ENCODE data around the gene TANC1.

TANC1 gene

GRCh38 chr2:158928515-158928914, 39.9 kb upstream of the TANC1 start:
- no peak for TF ChIP-seq CTCF (IDR thresholded peaks at IDR 0.05; ENCODE audit: insufficient read depth, missing control alignments)
- FAIRE-seq (no peak), DNase-seq (ENCODE audit: insufficient read length, low spot score) (no peak)

GRCh38 chr2:158928965-158929364, 39.5 kb upstream of the TANC1 start:
- FAIRE-seq = no peak
- no peak for TF ChIP-seq CTCF (IDR thresholded peaks at IDR 0.05; ENCODE audit: insufficient read depth, missing control alignments)
- no peak for DNase-seq (ENCODE audit: insufficient read length, low spot score)

- FAIRE-seq = no peak
These were observed 36.9 kb upstream of the TANC1 start for GRCh38 chr2:158931572-158931971.

GRCh38 chr2:158932131-158932645, 36.3 kb upstream of the TANC1 start:
- FAIRE-seq = no peak

More at GRCh38 chr2:158931572-158931971, 36.9 kb upstream of the TANC1 start:
- TF ChIP-seq CTCF (IDR thresholded peaks at IDR 0.05; ENCODE audit: insufficient read depth, missing control alignments) = no peak
- DNase-seq (ENCODE audit: insufficient read length, low spot score) = no peak

GRCh38 chr2:158934170-158934569, 34.3 kb upstream of the TANC1 start:
- FAIRE-seq = no peak
- no peak for TF ChIP-seq CTCF (IDR thresholded peaks at IDR 0.05; ENCODE audit: insufficient read depth, missing control alignments)
- no peak for DNase-seq (ENCODE audit: insufficient read length, low spot score)

More at GRCh38 chr2:158932131-158932645, 36.3 kb upstream of the TANC1 start:
- no peak for DNase-seq (ENCODE audit: insufficient read length, low spot score)
- no peak for TF ChIP-seq CTCF (IDR thresholded peaks at IDR 0.05; ENCODE audit: insufficient read depth, missing control alignments)

- DNase-seq (ENCODE audit: insufficient read length, low spot score) = no peak
- FAIRE-seq = no peak
- TF ChIP-seq CTCF (IDR thresholded peaks at IDR 0.05; ENCODE audit: insufficient read depth, missing control alignments) = no peak
These were observed 32.8 kb upstream of the TANC1 start for GRCh38 chr2:158935617-158936016.

GRCh38 chr2:158936978-158937377, 31.5 kb upstream of the TANC1 start:
- no peak for TF ChIP-seq CTCF (IDR thresholded peaks at IDR 0.05; ENCODE audit: insufficient read depth, missing control alignments)
- FAIRE-seq = no peak
- DNase-seq (ENCODE audit: insufficient read length, low spot score) = no peak
